ENCODE data around the gene CXorf49B.
"Not testable (repeated sequence)": the region's sequence is repeated elsewhere in the genome, so short reads cannot be mapped to it uniquely, and the experiment has no call there.

CXorf49B gene

DNA sequence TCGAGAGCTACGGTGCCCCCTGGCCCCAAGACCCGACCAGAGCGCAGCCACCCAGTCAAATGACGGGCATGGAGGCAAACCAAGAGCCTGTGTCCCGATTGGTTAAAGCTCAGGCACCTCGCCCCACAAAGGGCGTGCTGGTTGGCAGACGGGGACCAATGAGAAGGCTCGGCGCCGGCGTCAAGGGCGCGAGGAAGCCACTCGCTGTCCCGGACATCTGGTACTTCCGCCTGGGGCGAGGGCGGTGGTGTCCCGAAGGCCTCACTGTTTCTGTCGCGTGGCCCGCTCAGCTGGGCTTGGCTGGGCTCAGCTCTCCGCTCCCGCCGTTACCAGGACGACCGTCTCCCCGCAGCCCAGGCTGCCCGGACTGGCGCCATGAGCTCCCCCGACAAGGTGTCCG, at the start of gene CXorf49B:
TSS of gene CXorf49B (plus strand) at position 301 of the 400 bp plus-strand sequence. CDS start at position 376, 75 bp downstream.
- not testable (repeated sequence) for DNase-seq

GRCh38 chrX:71714064-71714463, 49.1 kb upstream of the CXorf49B start:
- not testable (repeated sequence) for DNase-seq

DNA sequence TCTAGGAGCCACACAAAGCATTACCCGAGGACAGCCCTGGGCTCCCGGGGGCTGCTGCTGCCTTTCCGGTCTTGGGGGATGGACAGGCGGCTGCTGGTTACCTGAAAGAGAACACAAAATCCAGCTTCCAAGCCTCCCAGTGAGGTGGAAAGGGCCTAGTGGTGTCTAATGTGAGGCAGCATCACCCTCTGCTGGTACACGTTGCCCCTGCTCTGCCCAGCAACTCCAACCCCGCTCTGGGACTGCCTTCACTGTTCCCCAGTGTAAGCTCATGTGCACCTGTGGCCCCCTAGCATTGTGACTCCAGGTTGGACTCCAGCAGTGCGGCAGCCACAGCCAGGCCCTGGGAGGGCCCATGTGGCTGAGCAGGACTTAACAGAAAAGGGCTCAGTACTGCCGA, 47.6 kb upstream of the CXorf49B start:
- not testable (repeated sequence) for DNase-seq

GRCh38 chrX:71716323-71716722, 46.8 kb upstream of the CXorf49B start:
- not testable (repeated sequence) for DNase-seq

- DNase-seq = not testable (repeated sequence)
Measured at GRCh38 chrX:71718185-71718584, 45.0 kb upstream of the CXorf49B start, which contains the start of gene CXorf49. CXorf49 (minus strand) TSS chrX:71718285; CDS start chrX:71718151, 134 bp downstream.

GRCh38 chrX:71719195-71719594, 44.0 kb upstream of the CXorf49B start:
- DNase-seq = not testable (repeated sequence)

- DNase-seq = not testable (repeated sequence)
Measured at GRCh38 chrX:71720289-71720886, 42.8 kb upstream of the CXorf49B start.

DNA sequence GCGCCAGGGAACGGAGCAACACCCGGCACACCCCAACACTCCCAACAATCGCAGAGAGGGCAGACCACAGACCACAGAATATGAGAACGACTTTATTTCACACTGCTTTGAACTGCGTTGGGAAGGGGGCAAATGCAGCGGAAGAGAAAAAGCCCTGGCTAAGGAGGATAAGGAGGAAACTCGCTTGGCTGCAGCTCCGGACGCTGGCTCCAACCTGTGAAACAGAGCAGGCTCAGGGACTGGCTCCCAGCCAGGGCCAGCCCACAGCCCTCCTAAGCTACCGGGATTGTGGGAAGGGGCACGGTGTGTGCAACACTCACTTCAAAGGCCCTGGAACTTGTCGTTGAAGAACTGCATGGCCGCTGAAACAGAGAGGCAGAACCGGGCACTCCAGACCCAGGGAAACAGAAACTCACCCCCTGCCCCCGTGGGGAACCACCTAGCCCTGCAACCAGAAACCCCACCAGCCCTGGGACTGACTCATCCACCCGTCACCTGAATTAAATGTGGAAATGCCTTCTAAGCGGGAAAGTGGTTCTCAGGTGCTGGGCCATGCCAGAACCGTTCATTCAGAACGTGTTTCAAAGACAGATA, 2.4 kb upstream of the CXorf49B start:
- not testable (repeated sequence) for DNase-seq

- not testable (repeated sequence) for DNase-seq
Measured at GRCh38 chrX:71764832-71765231, 1.7 kb downstream of the CXorf49B start.

DNA sequence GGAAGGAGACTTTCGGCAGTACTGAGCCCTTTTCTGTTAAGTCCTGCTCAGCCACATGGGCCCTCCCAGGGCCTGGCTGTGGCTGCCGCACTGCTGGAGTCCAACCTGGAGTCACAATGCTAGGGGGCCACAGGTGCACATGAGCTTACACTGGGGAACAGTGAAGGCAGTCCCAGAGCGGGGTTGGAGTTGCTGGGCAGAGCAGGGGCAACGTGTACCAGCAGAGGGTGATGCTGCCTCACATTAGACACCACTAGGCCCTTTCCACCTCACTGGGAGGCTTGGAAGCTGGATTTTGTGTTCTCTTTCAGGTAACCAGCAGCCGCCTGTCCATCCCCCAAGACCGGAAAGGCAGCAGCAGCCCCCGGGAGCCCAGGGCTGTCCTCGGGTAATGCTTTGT, 2.5 kb downstream of the CXorf49B start:
- DNase-seq = not testable (repeated sequence)

DNA sequence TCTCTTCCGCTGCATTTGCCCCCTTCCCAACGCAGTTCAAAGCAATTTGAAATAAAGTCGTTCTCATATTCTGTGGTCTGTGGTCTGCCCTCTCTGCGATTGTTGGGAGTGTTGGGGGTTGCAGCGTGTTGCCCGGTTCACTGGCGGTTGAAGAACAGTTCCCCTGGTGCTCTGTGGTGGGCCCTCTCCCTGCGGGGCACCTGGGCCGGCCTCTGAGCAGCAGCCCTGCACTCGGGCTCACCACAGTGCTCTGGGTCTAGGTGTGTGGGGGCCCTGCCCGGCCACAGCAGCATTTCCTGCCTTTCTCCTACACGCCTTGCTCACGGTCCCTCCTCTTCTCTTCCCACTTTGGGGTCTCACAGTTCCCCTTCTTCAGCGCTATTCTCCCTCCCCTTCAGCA, 4.0 kb downstream of the CXorf49B start:
- not testable (repeated sequence) for DNase-seq

DNA sequence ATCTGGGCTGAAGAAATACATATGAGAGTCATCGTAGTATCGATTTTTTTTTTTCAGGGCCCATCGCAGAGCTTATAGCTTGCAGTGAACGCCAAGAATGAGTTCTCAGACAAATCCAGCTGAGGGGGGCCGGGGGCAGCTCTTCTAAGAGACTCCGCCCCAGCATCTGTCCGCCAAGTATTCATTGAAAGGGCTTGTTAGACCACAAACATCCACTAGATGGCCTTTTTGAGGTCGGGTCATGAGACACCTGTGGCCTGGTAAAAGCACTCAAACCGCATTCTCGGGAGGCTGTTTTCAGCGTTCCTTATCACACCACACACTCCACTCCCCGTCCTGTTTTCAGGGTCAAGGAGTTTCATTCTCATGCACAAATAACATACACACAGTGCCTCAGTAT, 15.2 kb downstream of the CXorf49B start:
- DNase-seq = not testable (repeated sequence)

GRCh38 chrX:71782225-71782949, 19.2 kb downstream of the CXorf49B start:
- not testable (repeated sequence) for DNase-seq

DNA sequence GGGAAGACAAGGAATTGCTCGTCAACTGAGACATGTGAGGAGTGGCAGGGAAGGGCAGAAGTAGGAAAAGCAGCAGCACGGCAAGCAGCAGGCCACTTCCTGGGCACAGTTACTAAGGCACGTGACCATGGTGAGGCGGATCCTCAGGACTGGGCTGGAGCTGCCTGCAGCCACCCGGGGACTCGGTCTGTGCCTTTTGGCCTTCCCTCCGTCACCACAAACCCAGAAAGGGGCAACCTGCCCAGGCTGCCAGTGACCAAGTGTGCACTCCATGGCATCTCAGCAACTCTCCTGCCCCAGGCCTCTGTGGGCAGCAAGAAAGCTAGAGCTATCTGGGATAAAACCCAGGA, 19.8 kb downstream of the CXorf49B start:
- not testable (repeated sequence) for DNase-seq

DNA sequence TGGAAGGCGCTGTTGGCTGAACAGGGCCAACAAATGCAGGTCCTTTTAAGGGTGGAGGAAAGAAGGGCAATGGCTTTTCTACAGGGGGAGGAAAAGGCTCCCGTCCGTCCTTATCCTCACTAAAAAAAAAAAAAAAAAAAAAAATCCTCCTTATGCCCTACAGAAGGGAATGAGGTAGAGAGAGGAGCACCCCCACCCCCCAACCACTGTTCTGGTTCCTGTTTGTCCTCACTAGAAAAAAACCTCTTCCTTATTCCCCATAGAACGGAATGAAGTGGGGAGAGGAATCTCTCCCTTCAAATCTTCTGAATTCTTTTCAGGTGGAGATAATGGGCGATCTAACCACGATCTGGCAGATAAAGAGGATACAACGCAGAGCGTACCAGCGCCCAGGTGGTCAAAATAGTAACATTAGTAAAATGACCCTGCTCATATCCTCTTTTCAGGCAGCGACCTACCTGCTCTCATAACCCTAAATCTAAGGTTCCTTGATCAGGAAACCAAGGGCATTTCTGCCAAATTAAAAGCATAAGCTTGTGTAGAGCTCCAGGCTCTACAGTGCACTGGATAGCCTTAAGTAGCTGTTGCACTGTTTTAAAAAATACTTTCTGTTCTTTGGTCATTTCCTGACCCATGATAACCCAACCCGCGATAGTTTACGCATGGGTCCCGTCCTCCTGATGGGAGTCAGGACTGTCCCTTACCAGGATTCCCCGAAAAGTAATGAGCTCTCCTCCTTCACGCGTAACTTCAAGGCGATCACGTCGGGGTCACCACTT, 20.6 kb downstream of the CXorf49B start:
- DNase-seq = not testable (repeated sequence)

DNA sequence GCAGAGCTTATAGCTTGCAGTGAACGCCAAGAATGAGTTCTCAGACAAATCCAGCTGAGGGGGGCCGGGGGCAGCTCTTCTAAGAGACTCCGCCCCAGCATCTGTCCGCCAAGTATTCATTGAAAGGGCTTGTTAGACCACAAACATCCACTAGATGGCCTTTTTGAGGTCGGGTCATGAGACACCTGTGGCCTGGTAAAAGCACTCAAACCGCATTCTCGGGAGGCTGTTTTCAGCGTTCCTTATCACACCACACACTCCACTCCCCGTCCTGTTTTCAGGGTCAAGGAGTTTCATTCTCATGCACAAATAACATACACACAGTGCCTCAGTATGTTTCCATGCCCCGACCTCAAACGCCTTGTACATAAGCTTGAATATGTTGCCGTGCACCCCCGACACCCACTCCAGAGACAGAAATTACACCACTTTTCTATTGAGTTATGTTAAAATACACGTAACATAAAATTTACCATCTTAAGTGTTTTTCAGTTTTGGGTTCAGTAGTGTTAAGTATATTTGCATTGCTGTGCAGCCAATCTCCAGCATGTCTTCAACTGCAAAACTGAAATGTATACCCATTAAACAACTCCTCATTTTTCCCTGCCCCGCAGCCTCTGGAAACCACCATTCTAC, 21.3 kb downstream of the CXorf49B start:
- DNase-seq = not testable (repeated sequence)

GRCh38 chrX:71806450-71806849, 43.3 kb downstream of the CXorf49B start:
- DNase-seq = not testable (repeated sequence)

DNA sequence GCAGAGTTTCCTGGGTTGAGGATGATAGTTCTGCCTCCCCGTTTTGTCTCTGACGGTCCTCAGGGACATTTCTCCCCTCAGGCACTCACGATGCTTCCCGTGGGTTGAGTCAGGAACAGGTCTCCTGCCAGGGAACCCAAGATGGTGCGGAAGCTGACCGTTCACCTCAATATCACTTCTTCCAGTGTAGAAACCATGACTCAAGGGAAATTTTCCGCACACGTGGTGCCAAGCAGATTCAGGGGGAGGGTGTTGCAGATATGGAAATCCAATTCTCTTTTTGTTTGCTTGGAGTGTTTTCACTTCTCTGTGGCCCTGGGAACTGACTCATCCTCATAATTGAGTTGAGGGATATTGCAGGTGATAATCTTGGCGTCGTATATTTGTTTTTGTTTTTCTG, 46.7 kb downstream of the CXorf49B start:
- no peak for DNase-seq

DNA sequence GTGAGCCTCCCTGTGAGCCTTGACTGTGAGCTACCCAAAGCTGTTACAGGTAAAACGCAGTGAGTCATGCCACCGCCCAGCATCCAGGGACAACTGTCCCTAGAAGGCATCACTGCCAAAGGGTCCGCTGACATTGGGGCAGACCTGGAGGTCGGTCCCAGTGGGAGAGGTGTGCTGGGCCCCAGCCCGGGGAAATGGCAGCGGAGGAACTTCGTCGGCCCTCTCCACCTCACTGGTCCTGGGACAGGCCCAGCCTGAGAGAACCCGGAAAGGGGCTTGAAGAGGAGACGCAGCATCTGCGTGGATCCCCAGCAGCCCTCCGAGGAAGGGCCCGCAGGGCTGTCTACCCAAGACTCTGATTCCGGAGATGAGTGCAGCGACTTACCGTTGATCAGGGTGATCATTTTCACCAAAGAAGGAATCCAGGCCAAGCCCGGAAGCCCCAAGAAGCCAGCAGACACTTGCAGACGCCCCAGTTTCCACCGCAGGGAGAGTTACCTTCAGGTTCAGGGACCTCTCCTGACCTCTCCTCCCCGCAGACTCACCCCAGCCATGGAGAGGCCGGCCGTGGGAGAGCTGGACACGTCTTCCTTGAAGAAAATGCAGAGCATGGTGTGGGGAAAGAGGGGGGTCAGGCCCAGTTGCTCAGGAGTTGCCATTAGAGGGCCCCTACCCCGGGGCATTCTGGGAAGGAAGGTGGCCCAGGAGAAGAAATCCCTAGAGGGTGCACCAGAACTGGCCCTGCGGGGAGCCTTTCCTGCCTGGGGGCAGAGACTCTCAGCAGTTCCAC, 51.2 kb downstream of the CXorf49B start:
- no peak for DNase-seq

GRCh38 chrX:71815121-71815905, 52.2 kb downstream of the CXorf49B start:
- no peak for DNase-seq

DNA sequence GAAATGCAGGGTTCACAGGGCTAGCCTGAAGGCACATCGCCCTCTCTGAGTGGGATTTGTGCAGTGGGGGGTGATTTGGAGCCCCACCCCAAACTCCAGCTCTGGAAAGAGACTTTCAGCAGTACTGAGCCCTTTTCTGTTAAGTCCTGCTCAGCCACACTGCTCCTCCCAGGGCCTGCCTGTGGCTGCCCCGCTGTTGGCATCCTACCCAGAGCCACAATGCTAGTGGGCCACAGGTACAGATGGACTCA, 52.7 kb downstream of the CXorf49B start:
- DNase-seq = no peak

Measured in stimulated activated CD8-positive, alpha-beta memory T cell treated with anti-CD3 and anti-CD28 coated beads, Interleukin-4, amount 100 ng/mL, for 48 hours (primary cell).